ENCODE measurements around the gene SYCP1.
"Not testable (repeated sequence)": the region's sequence is repeated elsewhere in the genome, so short reads cannot be mapped to it uniquely, and the experiment has no call there.

SYCP1 gene

GRCh38 chr1:114979278-114979891 lies 124.7 kb downstream of the SYCP1 start:
- peak; percentile 67 for DNase-seq

GRCh38 chr1:114982251-114982650 lies 127.6 kb downstream of the SYCP1 start:
- no peak for DNase-seq

GRCh38 chr1:114986286-114986685 lies 131.6 kb downstream of the SYCP1 start:
- DNase-seq = no peak

DNA sequence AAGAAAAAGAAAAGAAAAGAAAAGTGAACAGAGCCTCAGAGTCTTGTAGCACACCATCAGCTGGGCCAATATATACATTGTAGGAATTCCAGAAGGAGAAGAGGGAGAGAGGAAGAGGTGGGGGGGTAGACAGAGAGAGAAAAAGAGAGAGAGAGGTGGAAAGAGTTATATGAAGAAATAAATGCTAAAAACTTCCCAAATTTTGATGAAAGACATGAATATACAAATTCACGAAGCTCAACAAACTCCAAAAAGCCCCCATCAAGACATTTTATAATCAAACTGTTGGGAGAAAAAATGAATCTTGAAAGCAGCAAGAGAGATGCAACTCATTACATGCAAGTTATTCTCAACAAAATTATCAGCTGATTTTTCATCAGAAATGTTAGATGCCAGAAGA lies 133.4 kb downstream of the SYCP1 start:
- DNase-seq = no peak

GRCh38 chr1:114997510-114998289 lies 143.0 kb downstream of the SYCP1 start:
- DNase-seq = no peak

DNA sequence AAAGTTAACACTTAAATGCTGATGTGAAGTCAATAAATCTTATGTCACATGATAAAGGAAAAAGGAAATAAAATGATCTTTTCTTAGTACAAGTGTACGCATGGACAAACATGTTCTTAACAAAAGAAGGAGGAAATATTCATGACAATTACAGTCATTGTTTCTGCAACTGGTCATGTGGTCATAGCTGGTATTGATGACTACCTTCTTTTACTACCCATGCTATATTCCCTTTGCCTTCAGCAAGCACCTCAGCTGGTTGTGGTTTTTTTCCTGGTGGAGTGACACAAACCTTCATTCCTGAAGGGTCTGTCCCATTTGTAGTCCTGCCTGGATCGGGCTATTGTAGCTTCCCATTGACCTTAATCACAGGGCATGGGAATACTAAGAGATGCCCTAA lies 151.5 kb downstream of the SYCP1 start:
- no peak for DNase-seq

- no peak for DNase-seq
Observed at GRCh38 chr1:115012006-115012405, 157.3 kb downstream of the SYCP1 start.

- DNase-seq = no peak
Observed at GRCh38 chr1:115012434-115012833, 157.8 kb downstream of the SYCP1 start.

GRCh38 chr1:115013792-115014191 lies 159.1 kb downstream of the SYCP1 start:
- DNase-seq = no peak

DNA sequence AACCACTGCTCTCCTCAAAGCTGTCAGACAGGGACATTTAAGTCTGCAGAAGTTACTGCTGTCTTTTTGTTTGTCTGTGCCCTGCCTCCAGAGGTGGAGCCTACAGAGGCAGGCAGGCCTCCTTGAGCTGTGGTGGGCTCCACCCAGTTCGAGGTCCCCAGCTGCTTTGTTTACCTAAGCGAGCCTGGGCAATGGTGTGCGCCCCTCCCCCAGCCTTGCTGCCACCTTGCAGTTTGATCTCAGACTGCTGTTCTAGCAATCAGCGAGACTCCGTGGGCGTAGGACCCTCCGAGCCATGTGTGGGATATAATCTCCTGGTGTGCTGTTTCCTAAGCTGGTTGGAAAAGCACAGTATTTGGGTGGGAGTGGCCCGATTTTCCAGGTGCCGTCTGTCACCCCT lies 164.9 kb downstream of the SYCP1 start:
- DNase-seq = not testable (repeated sequence)

- no peak for DNase-seq
Observed at GRCh38 chr1:115021145-115021544, 166.5 kb downstream of the SYCP1 start.

- no peak for DNase-seq
Observed at GRCh38 chr1:115023593-115023992, 168.9 kb downstream of the SYCP1 start.

GRCh38 chr1:115029526-115029925 lies 174.9 kb downstream of the SYCP1 start, which contains the start of gene TSHB:
TSHB (plus strand) TSS chr1:115029826; CDS start chr1:115033363, 3,537 bp downstream.
- no peak for DNase-seq

DNA sequence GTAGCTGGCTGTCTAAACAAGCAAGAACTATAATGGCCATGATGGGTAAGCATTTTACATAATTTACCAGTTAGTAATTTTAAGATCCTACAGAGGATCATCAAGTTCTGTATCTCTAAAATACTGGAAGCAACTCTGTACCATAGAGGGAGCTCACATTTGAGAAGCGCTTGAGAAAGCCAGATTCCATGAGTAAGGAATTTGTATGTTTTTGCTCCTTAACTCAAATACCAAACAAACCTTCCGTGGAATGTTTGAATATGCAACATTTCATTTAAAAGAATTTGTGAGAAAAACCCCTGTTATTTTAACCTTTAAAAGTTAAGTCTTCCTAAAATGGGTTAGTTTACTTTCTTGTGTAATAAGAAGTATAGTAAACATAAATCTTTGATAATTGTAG lies 176.9 kb downstream of the SYCP1 start:
- DNase-seq = no peak

DNA sequence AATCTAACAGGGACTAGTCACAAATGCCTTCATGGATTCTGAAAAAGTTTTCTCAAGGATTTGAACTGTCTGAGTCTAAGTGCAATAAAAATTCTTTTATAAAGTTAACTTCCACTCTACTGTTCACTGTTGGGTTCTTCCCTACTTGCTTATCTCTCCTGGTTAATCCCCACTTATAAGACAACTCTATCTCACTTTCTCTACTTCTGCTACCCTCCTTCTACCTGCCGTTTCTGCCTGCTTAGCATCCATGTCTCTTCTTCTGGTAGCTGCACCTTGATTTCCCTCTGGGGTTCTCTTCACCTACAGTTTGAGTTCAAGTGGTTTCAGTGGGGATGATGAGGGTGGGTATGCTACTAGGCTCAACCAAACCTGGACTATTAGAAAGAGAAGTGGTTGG lies 181.0 kb downstream of the SYCP1 start:
- no peak for DNase-seq

- DNase-seq = no peak
Observed at GRCh38 chr1:115036814-115037507, 182.3 kb downstream of the SYCP1 start.

GRCh38 chr1:115040501-115040900 lies 185.8 kb downstream of the SYCP1 start:
- no peak for DNase-seq

- no peak for DNase-seq
Observed at GRCh38 chr1:115041654-115042053, 187.0 kb downstream of the SYCP1 start.
